Psoas muscle (tissue), 8 donors: ENCODE data around the gene ADRB2. TPM values are rescaled to one million over a fixed set of nuclear protein-coding genes. Genes with fewer than 3 reads are reported as not detected.

ENCODE experiments used
- ATAC-seq, 4 donors: fragments of 200-7000 bp; cut with Tn5 transposase; one replicate each; pipeline ENCODE4 v1.9.1; 2020; ENCODE audit warnings: moderate library complexity in 3 of 4, mild to moderate bottlenecking in 2 of 4
- DNase-seq, 2 donors: peaks; one replicate each; pipeline ENCODE4 v3.0.0-alpha.2; 2020
- H3K27ac ChIP-seq: fragments of 200-600 bp; one replicate; pipeline ENCODE4 v1.8.0; 2022
- H3K27me3 ChIP-seq, 3 donors: fragments of 200-600 bp in 1 of 3; one replicate each; pipeline versions ENCODE4 v1.6.1 to v1.8.0; 2013 to 2022; ENCODE audit warnings: low read length in 2 of 3, mild to moderate bottlenecking in 2 of 3, moderate library complexity in 1 of 3; ENCODE audit not compliant: insufficient read depth in 3 of 3
- H3K36me3 ChIP-seq, 2 donors: fragments of 200-600 bp in 1 of 2; one replicate each; pipeline versions ENCODE4 v1.6.1 to v1.8.0; 2013 to 2022; ENCODE audit warnings: low read depth in 1 of 2, mild to moderate bottlenecking in 1 of 2, moderate library complexity in 1 of 2; ENCODE audit not compliant: insufficient read depth in 1 of 2
- H3K4me1 ChIP-seq: fragments of 200-600 bp; one replicate; pipeline ENCODE4 v1.8.0; 2022
- H3K4me3 ChIP-seq: fragments of 200-600 bp; one replicate; pipeline ENCODE4 v1.8.0; 2022; ENCODE audit warnings: mild to moderate bottlenecking
- H3K9me3 ChIP-seq: fragments of 200-600 bp; one replicate; pipeline ENCODE4 v1.8.0; 2022
- CTCF ChIP-seq: fragments of 200-600 bp; IDR thresholded peaks from one replicate; pipeline ENCODE4 v1.8.0; 2022; ENCODE audit warnings: antibody characterized with exemption
- WGBS, 3 donors: extraction: QIAGEN DNeasy Blood & Tissue Kit; methylation state at CpG; one replicate each; pipeline versions ENCODE4 v1.1.6 to v1.1.7; 2013; 5-methylcytosine and 5-hydroxymethylcytosine counted together
- intact Hi-C, 2 donors: fragments of 100-400 bp; cut with DNase I; formaldehyde crosslinking; loops; one replicate each; pipeline versions ENCODE4 v1.11.0 to v1.14.2; 2022
- polyA plus RNA-seq, 3 donors: library from polyadenylated mRNA; stranded (reverse); fragments of 200-250 nt; gene quantifications; one replicate each; pipeline ENCODE4 v1.2.3, GENCODE V29; 2013
- total RNA-seq, 4 donors: library from RNA; stranded (reverse); fragmentation: NEBNext Ultra II Directional in 2 of 4; extraction: Animal tissue kit (Norgen Biotek cat#: 25700) in 2 of 4; gene quantifications; one replicate each; pipeline versions ENCODE4 v1.2.1 to v1.2.4, GENCODE V29; 2021 to 2023
- donor health status: healthy with polysubstance abuse.
- donor health status: DM: no; HTN: no; CAD: no; lungs with moderate emphysema.
- donor health status: Bipolar disorder and iron deficiency.
- donor health status: healthy.
- donor health status: DM: yes; HTN: yes; CAD: no.
- donor health status: DM: no; HTN: no; CAD: no.
- donor health status: DM: no; HTN: no; CAD: no.
- donor health status: DM: yes; HTN: yes; CAD: no.

The ADRB2 gene
- total and polyA plus RNA-seq, 7 donors: 1.3 to 11.1 (median 5.6) TPM

- Histone ChIP-seq H3K36me3 (peaks cover 0 to 6% of the 10 kb centered on the region in 2 donors), H3K4me1 (peaks cover 75% of the 10 kb centered on the region), H3K4me3 (no peak overlapping the region), H3K27me3 (no peaks in the 10 kb centered on the region), H3K9me3 (no peaks in the 10 kb centered on the region), H3K27ac (peak overlapping the region; percentile 42)
- WGBS, 3 donors: 61 to 72% (median 66%) methylated on average over 5 of the region's 5 CpGs
- TF ChIP-seq CTCF: no peak
- ATAC-seq: no peak
- intact Hi-C loops: no loop called here
- no peak for DNase-seq
Measured at GRCh38 chr5:148855249-148856008, 29.0 kb downstream of the ADRB2 start.

GRCh38 chr5:148856009-148856367, 29.6 kb downstream of the ADRB2 start:
- no peaks in the 10 kb centered on the region for H3K27me3 ChIP-seq
- H3K9me3 ChIP-seq: no peaks in the 10 kb centered on the region
- peaks cover 74% of the 10 kb centered on the region for H3K4me1 ChIP-seq
- peak overlapping the region; percentile 42 for H3K27ac ChIP-seq
- TF ChIP-seq CTCF: no peak
- H3K4me3 ChIP-seq: no peak overlapping the region
- intact Hi-C loops: no loop called here
- H3K36me3 ChIP-seq: peaks cover 0 to 6% of the 10 kb centered on the region in 2 donors
- peak in 1 of 4 donors; percentile 3 for ATAC-seq
- WGBS, 3 donors: 27 to 50% (median 32%) methylated on average over 2 of the region's 2 CpGs
- DNase-seq: no peak

GRCh38 chr5:148856424-148856823, 30.0 kb downstream of the ADRB2 start:
- Histone ChIP-seq H3K4me1 (peaks cover 70% of the 10 kb centered on the region), H3K27me3 (no peaks in the 10 kb centered on the region), H3K36me3 (peaks cover 0 to 6% of the 10 kb centered on the region in 2 donors), H3K9me3 (no peaks in the 10 kb centered on the region), H3K4me3 (no peak overlapping the region), H3K27ac (peak overlapping the region; percentile 42)
- intact Hi-C loops: no loop called here
- TF ChIP-seq CTCF: no peak
- ATAC-seq (peak; percentile 50 to 80 (median 74)), DNase-seq (peak in 1 of 2 donors; percentile 73)
- whole genome bisulfite sequencing, 3 donors: 21 to 58% (median 25%) methylated on average over 1 of the region's 1 CpG

GRCh38 chr5:148857474-148857873, 31.1 kb downstream of the ADRB2 start:
- peak; percentile 26 to 76 (median 60) for ATAC-seq
- Histone ChIP-seq H3K27me3 (no peaks in the 10 kb centered on the region), H3K9me3 (no peaks in the 10 kb centered on the region), H3K36me3 (no peaks in the 10 kb centered on the region), H3K27ac (no peak overlapping the region), H3K4me3 (no peak overlapping the region), H3K4me1 (peaks cover 61% of the 10 kb centered on the region)
- TF ChIP-seq CTCF: no peak
- intact Hi-C loops: no loop called here
- no peak for DNase-seq
- 39 to 72% (median 46%) methylated on average over 2 of the region's 2 CpGs for WGBS, 3 donors
